Effector memory CD4-positive, alpha-beta T cell (primary cell): ENCODE measurements around the gene MYCN.

ENCODE experiments used
- DNase-seq, 3 donors: peaks; one replicate each; pipeline ENCODE4 v3.0.0-alpha.2; 2020
- H3K27ac ChIP-seq: 2 replicates; pipeline ENCODE4 v1.7.0; 2013; ENCODE audit warnings: mild to moderate bottlenecking, low read length, moderate library complexity; ENCODE audit not compliant: insufficient read depth, poor library complexity, severe bottlenecking
- H3K27me3 ChIP-seq: replicated peaks from 2 replicates; pipeline ENCODE4 v1.7.0; 2013; ENCODE audit warnings: mild to moderate bottlenecking, low read length; ENCODE audit not compliant: insufficient read depth, control insufficient read depth, poor library complexity, severe bottlenecking
- H3K36me3 ChIP-seq: 2 replicates; pipeline ENCODE4 v1.7.0; 2013; ENCODE audit warnings: mild to moderate bottlenecking, low read length, moderate library complexity; ENCODE audit not compliant: control insufficient read depth, insufficient read depth
- H3K4me1 ChIP-seq: 2 replicates; pipeline ENCODE4 v1.7.0; 2013; ENCODE audit warnings: low read length, mild to moderate bottlenecking; ENCODE audit not compliant: control insufficient read depth, insufficient read depth, poor library complexity, severe bottlenecking
- H3K4me3 ChIP-seq: 2 replicates; pipeline ENCODE4 v1.7.0; 2013; ENCODE audit warnings: low read length, low read depth, mild to moderate bottlenecking; ENCODE audit not compliant: insufficient read depth, poor library complexity, severe bottlenecking
- H3K9me3 ChIP-seq: 2 replicates; pipeline ENCODE4 v1.7.0; 2013; ENCODE audit warnings: mild to moderate bottlenecking, low read length, moderate library complexity; ENCODE audit not compliant: control insufficient read depth

MYCN gene

DNA sequence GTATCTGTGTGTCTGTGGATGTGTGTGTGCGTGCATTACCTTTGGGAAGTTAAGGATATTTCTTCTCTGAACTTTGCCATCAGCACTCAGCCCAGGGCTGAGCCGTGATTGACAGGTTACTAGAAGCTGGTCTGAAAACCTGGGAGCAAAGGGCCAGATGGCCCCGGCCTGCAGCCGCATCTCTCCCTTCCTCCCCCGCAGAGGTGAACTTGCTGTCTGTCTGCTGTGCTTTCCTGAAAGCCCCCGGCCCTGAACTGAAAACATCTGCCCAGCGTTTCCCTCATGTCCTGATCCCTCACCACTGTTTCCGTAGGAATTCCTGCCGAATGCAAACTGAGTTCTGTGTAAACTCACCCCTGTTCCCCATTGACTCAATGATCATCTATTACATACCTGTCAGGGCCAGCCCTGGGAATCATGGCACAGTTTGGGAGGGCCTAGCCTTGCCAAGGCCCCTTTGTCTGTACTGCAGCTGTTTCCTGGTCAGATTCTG lies 45.8 kb downstream of the MYCN start:
- H3K9me3 ChIP-seq: no peaks in the 10 kb centered on the region
- no peak for DNase-seq
- no peaks in the 10 kb centered on the region for H3K4me1 ChIP-seq

GRCh38 chr2:15986644-15987043 lies 46.3 kb downstream of the MYCN start:
- Histone ChIP-seq H3K27me3 (no peaks in the 10 kb centered on the region), H3K27ac (no peak overlapping the region), H3K36me3 (no peaks in the 10 kb centered on the region), H3K4me1 (no peaks in the 10 kb centered on the region), H3K9me3 (no peaks in the 10 kb centered on the region), H3K4me3 (no peak overlapping the region)
- DNase-seq: no peak

More for the DNA sequence above, 45.8 kb downstream of the MYCN start:
- Histone ChIP-seq H3K27me3 (no peaks in the 10 kb centered on the region), H3K4me3 (no peak overlapping the region), H3K36me3 (no peaks in the 10 kb centered on the region), H3K27ac (no peak overlapping the region)

DNA sequence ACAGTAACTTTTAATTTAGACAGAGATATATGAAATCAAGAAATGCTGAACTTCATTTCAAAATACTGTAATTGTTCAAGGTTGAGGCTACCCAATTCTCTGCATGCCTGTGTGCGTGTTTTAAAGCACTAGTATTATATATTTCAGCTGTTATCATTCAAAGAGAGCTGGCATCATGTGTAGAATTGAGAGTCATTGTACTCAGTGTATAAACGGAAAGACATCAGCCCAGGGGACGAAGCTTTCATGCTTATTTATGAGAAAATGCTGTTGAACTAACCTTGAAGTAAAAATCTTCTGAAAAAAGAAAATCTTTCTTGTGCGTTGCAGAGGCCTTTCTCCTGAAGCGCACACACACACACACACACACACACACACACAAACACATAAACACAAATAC lies 48.4 kb downstream of the MYCN start:
- DNase-seq: no peak

GRCh38 chr2:15989559-15989958 lies 49.2 kb downstream of the MYCN start:
- H3K27ac ChIP-seq: no peak overlapping the region

More for the DNA sequence above, 48.4 kb downstream of the MYCN start:
- H3K4me1 ChIP-seq: no peaks in the 10 kb centered on the region
- no peak overlapping the region for H3K27ac ChIP-seq
- H3K4me3 ChIP-seq: no peak overlapping the region
- no peaks in the 10 kb centered on the region for H3K36me3 ChIP-seq
- H3K9me3 ChIP-seq: no peaks in the 10 kb centered on the region
- H3K27me3 ChIP-seq: no peaks in the 10 kb centered on the region

GRCh38 chr2:15990151-15991101 lies 50.1 kb downstream of the MYCN start:
- Histone ChIP-seq H3K27me3 (no peaks in the 10 kb centered on the region), H3K27ac (no peak overlapping the region), H3K9me3 (no peaks in the 10 kb centered on the region), H3K4me3 (no peak overlapping the region), H3K36me3 (no peaks in the 10 kb centered on the region), H3K4me1 (no peaks in the 10 kb centered on the region)
- DNase-seq: no peak

More at GRCh38 chr2:15989559-15989958, 49.2 kb downstream of the MYCN start:
- H3K4me1 ChIP-seq: no peaks in the 10 kb centered on the region
- H3K36me3 ChIP-seq: no peaks in the 10 kb centered on the region
- H3K4me3 ChIP-seq: no peak overlapping the region
- H3K9me3 ChIP-seq: no peaks in the 10 kb centered on the region
- no peak for DNase-seq
- H3K27me3 ChIP-seq: no peaks in the 10 kb centered on the region

DNA sequence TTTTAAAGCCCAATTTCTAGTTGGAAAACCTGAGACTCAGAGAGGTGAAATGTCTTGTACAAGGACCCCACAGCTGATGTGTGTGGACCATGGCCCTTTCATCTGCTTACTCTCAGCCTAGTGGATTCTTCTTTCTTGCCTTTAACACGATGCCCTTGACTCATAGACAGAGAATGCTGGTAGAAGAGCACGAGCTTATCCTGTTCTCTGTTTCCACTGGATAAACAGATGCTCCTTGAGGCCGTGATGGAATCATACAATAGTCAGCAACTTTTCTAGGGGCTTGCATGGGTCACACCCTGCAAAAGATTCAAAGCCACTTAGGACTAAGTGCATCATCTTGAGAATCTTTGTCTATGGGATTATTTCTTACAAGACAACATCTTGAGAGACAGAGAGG lies 50.9 kb downstream of the MYCN start:
- Histone ChIP-seq H3K27me3 (no peaks in the 10 kb centered on the region), H3K36me3 (no peaks in the 10 kb centered on the region), H3K9me3 (no peaks in the 10 kb centered on the region), H3K27ac (no peak overlapping the region), H3K4me3 (no peak overlapping the region), H3K4me1 (no peaks in the 10 kb centered on the region)
- no peak for DNase-seq

DNA sequence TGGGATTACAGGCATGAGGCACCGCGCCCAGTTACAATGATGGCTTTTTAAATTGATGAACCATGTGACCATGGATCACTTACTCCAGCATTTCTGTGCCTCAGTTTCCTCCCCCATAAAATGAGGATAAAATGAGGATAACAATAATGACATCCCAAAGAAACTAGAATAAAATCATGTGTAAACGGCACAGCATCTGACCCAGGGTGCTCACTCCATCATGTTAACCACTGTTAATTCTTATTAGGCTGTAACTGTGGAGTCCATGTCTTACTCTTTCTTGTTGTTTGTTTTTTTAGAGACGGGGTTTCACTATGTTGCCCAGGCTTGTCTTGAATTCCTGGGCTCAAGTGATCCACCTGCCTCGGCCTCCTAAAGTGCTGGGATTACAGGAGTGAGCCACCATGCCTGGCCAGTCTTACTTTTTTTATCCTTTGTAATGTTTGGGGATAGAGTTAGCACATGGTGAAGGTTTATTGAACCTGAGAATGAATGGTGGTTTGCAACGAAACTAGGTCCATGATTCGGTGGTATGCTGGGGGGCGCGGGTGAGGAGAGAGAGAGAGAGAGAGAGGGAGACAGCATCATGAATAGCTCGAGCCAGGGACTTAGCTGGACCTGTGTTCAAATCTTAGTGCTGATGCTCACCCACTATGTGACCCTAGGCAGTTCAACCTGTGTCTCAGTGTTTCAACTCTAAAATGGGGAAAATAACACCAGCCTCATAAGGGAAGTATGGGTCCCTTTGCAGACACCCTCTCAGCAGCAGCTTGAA lies 52.3 kb downstream of the MYCN start:
- Histone ChIP-seq H3K9me3 (no peaks in the 10 kb centered on the region), H3K36me3 (no peaks in the 10 kb centered on the region)
- no peak for DNase-seq

DNA sequence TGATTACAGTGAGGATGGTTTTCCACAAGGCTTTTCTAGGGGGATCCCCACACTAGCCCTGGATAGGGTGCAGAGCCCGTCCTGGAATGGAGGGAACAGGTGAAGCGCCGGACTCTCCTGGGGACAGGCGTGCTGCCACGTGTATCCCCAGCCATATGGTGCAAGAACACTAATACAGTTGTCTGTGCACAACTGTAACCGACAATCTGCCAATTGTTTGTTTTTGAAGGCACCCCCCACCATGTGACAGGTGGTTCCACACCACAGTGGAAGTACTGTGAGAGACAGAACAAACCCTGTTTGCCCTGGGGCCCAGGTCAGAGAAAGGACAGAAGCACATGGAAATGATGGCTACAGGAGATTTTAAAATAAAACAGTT lies 52.9 kb downstream of the MYCN start:
- H3K36me3 ChIP-seq: no peaks in the 10 kb centered on the region
- H3K27me3 ChIP-seq: no peaks in the 10 kb centered on the region
- no peak overlapping the region for H3K27ac ChIP-seq
- H3K9me3 ChIP-seq: no peaks in the 10 kb centered on the region
- DNase-seq: no peak
- H3K4me3 ChIP-seq: no peak overlapping the region
- H3K4me1 ChIP-seq: no peaks in the 10 kb centered on the region

More for the DNA sequence above, 52.3 kb downstream of the MYCN start:
- no peaks in the 10 kb centered on the region for H3K27me3 ChIP-seq
- H3K4me1 ChIP-seq: no peaks in the 10 kb centered on the region
- H3K4me3 ChIP-seq: no peak overlapping the region
- no peak overlapping the region for H3K27ac ChIP-seq

DNA sequence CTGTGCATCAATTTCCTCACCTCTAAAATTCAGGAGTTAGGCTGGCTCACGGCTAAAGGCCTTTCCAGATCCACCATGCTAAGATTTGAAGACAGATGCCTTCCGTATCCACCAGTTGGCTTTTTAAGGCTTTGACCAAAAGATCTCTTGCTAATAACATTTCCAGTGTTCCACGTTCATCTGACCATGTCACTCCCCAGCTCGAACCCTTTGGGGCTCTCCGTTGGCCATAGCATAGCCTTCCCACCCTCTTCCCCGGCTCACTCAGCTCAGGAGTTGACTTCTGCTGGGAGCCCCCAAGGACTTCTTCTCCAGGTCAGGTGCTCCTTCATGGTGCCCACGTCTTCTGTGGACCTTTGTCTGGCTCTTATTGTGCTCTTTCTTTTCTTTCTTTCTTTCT lies 53.3 kb downstream of the MYCN start:
- no peaks in the 10 kb centered on the region for H3K36me3 ChIP-seq
- no peak overlapping the region for H3K27ac ChIP-seq
- no peak overlapping the region for H3K4me3 ChIP-seq
- DNase-seq: no peak
- no peaks in the 10 kb centered on the region for H3K4me1 ChIP-seq
- no peaks in the 10 kb centered on the region for H3K27me3 ChIP-seq
- no peaks in the 10 kb centered on the region for H3K9me3 ChIP-seq

GRCh38 chr2:15995603-15996002 lies 55.3 kb downstream of the MYCN start:
- Histone ChIP-seq H3K27ac (no peak overlapping the region), H3K4me1 (no peaks in the 10 kb centered on the region), H3K9me3 (no peaks in the 10 kb centered on the region), H3K36me3 (no peaks in the 10 kb centered on the region), H3K4me3 (no peak overlapping the region), H3K27me3 (no peaks in the 10 kb centered on the region)
- DNase-seq: no peak
